ENCODE results near the gene NHLRC2.
"Not testable (repeated sequence)": the region's sequence is repeated elsewhere in the genome, so short reads cannot be mapped to it uniquely, and the experiment has no call there.

Gene NHLRC2

GRCh38 chr10:113911839-113912238, 57.4 kb downstream of the NHLRC2 start:
- DNase-seq, result no peak

GRCh38 chr10:113912582-113912981, 58.1 kb downstream of the NHLRC2 start:
- no peak for DNase-seq

- DNase-seq, result no peak
These were observed 60.5 kb downstream of the NHLRC2 start for GRCh38 chr10:113914956-113915355.

GRCh38 chr10:113915540-113915939, 61.1 kb downstream of the NHLRC2 start:
- DNase-seq, result no peak

- DNase-seq, result no peak
These were observed 61.6 kb downstream of the NHLRC2 start for GRCh38 chr10:113916053-113916452.

GRCh38 chr10:113917636-113918035, 63.2 kb downstream of the NHLRC2 start:
- no peak for DNase-seq

GRCh38 chr10:113920114-113920513, 65.7 kb downstream of the NHLRC2 start:
- no peak for DNase-seq

- DNase-seq, result no peak
These were observed 66.4 kb downstream of the NHLRC2 start for GRCh38 chr10:113920875-113921274.

GRCh38 chr10:113921561-113922370, 67.3 kb downstream of the NHLRC2 start:
- DNase-seq, result no peak

- DNase-seq, result no peak
These were observed 68.5 kb downstream of the NHLRC2 start for GRCh38 chr10:113922787-113923570.

GRCh38 chr10:113924186-113924585, 69.7 kb downstream of the NHLRC2 start:
- no peak for DNase-seq

GRCh38 chr10:113924664-113925063, 70.2 kb downstream of the NHLRC2 start:
- no peak for DNase-seq

- DNase-seq, result no peak
These were observed 73.0 kb downstream of the NHLRC2 start for GRCh38 chr10:113927440-113927839.

- DNase-seq, result no peak
These were observed 74.4 kb downstream of the NHLRC2 start for GRCh38 chr10:113928830-113929229.

- no peak for DNase-seq
These were observed 75.1 kb downstream of the NHLRC2 start for GRCh38 chr10:113929522-113929921.

GRCh38 chr10:113930482-113931057, 76.1 kb downstream of the NHLRC2 start:
- DNase-seq, result no peak

- DNase-seq, result no peak
These were observed 78.4 kb downstream of the NHLRC2 start for GRCh38 chr10:113932854-113933253.

GRCh38 chr10:113933894-113934532, 79.6 kb downstream of the NHLRC2 start:
- no peak for DNase-seq

GRCh38 chr10:113937258-113937657, 82.8 kb downstream of the NHLRC2 start:
- DNase-seq, result no peak

- DNase-seq, result no peak
These were observed 83.3 kb downstream of the NHLRC2 start for GRCh38 chr10:113937756-113938155.

GRCh38 chr10:113939212-113939860, 84.9 kb downstream of the NHLRC2 start:
- DNase-seq, result no peak

- DNase-seq, result no peak
These were observed 86.7 kb downstream of the NHLRC2 start for GRCh38 chr10:113941140-113941539.

GRCh38 chr10:113943196-113943595, 88.7 kb downstream of the NHLRC2 start:
- not testable (repeated sequence) for DNase-seq
